GM23338 (cell line): ENCODE measurements around the gene POLR1C. TPM values are rescaled to one million over a fixed set of nuclear protein-coding genes. Genes with fewer than 3 reads are reported as not detected.

Source experiments
- ATAC-seq: fragments of 200-7000 bp; cut with Tn5 transposase; 3 replicates; pipeline ENCODE4 v1.9.1; 2020
- DNase-seq: peaks from one replicate; pipeline ENCODE4 v3.0.0-alpha.2; 2015; ENCODE audit warnings: low spot score
- H2AFZ ChIP-seq: fragments of 200-600 bp; sonication (generic); 2 replicates; pipeline ENCODE4 v1.8.0; 2016; ENCODE audit warnings: antibody characterized with exemption, mild to moderate bottlenecking, moderate library complexity
- H3F3A ChIP-seq: fragments of 200-600 bp; sonication (generic); replicated peaks from 2 replicates; pipeline ENCODE4 v1.8.0; 2017; ENCODE audit warnings: antibody characterized with exemption, mixed run types, low read depth
- H3K27ac ChIP-seq: fragments of 200-600 bp; sonication (generic); 2 replicates; pipeline ENCODE4 v1.6.1; 2016; ENCODE audit warnings: low read depth
- H3K27me3 ChIP-seq: fragments of 200-600 bp; sonication (generic); 2 replicates; pipeline ENCODE4 v1.8.0; 2016; ENCODE audit warnings: mild to moderate bottlenecking, mixed run types, moderate library complexity; ENCODE audit not compliant: insufficient read depth
- H3K36me3 ChIP-seq: fragments of 200-600 bp; sonication (generic); 2 replicates; pipeline ENCODE4 v1.8.0; 2016; ENCODE audit warnings: mild to moderate bottlenecking; ENCODE audit not compliant: insufficient read depth
- H3K4me1 ChIP-seq: fragments of 200-600 bp; sonication (generic); 2 replicates; pipeline ENCODE4 v1.8.0; 2016; ENCODE audit warnings: mild to moderate bottlenecking, moderate library complexity; ENCODE audit not compliant: insufficient read depth
- H3K4me2 ChIP-seq: fragments of 200-600 bp; sonication (generic); 2 replicates; pipeline ENCODE4 v1.7.1; 2017; ENCODE audit warnings: mixed run types
- H3K4me3 ChIP-seq: fragments of 200-600 bp; sonication (generic); 2 replicates; pipeline ENCODE4 v1.6.1; 2016; ENCODE audit warnings: mixed run types
- H3K79me2 ChIP-seq: fragments of 200-600 bp; sonication (generic); replicated peaks from 2 replicates; pipeline ENCODE4 v1.8.0; 2017; ENCODE audit warnings: mild to moderate bottlenecking; ENCODE audit not compliant: insufficient read depth
- H3K9me2 ChIP-seq: fragments of 200-600 bp; sonication (generic); 2 replicates; pipeline ENCODE4 v1.8.0; 2017; ENCODE audit not compliant: insufficient read depth
- H4K20me1 ChIP-seq: fragments of 200-600 bp; sonication (generic); replicated peaks from 2 replicates; pipeline ENCODE4 v1.8.0; 2017; ENCODE audit warnings: mild to moderate bottlenecking; ENCODE audit not compliant: insufficient read depth
- H3K27ac Mint-ChIP-seq: 2 replicates; pipeline ENCODE4 v1.8.0; 2020; ENCODE audit warnings: inconsistent platforms, mild to moderate bottlenecking, moderate library complexity, mixed read lengths
- H3K27me3 Mint-ChIP-seq: 3 replicates; pipeline ENCODE4 v1.8.0; 2022; ENCODE audit warnings: low read depth, mild to moderate bottlenecking, moderate library complexity, mixed read lengths, inconsistent platforms; ENCODE audit not compliant: insufficient read depth, poor library complexity
- H3K36me3 Mint-ChIP-seq: 3 replicates; pipeline ENCODE4 v1.8.0; 2021; ENCODE audit warnings: low read depth, mild to moderate bottlenecking, inconsistent platforms, moderate library complexity, mixed read lengths
- H3K4me1 Mint-ChIP-seq: 3 replicates; pipeline ENCODE4 v1.8.0; 2020; ENCODE audit warnings: mild to moderate bottlenecking, inconsistent platforms, mixed read lengths
- H3K4me3 Mint-ChIP-seq: 3 replicates; pipeline ENCODE4 v1.8.0; 2021; ENCODE audit warnings: moderate library complexity, mild to moderate bottlenecking, inconsistent platforms, mixed read lengths
- H3K9me3 Mint-ChIP-seq: 3 replicates; pipeline ENCODE4 v1.8.0; 2020; ENCODE audit warnings: moderate library complexity, mild to moderate bottlenecking, inconsistent platforms, mixed read lengths
- CREB1 ChIP-seq: fragments of 250-450 bp; sonication (Bioruptor Pico); IDR thresholded peaks from 2 replicates; pipeline ENCODE4 v1.5.0; 2020; ENCODE audit warnings: low read depth, mild to moderate bottlenecking, moderate library complexity
- EZH2 ChIP-seq: fragments of 200-600 bp; sonication (generic); IDR thresholded peaks from one replicate; pipeline ENCODE4 v1.8.0; 2017; ENCODE audit warnings: antibody characterized with exemption, mild to moderate bottlenecking, low read depth; ENCODE audit not compliant: unreplicated experiment
- EZH2phosphoT487 ChIP-seq: fragments of 200-600 bp; sonication (generic); IDR thresholded peaks from one replicate; pipeline ENCODE4 v1.8.1; 2018; ENCODE audit warnings: antibody characterized with exemption; ENCODE audit not compliant: unreplicated experiment
- JUNB ChIP-seq: IDR thresholded peaks from one replicate; pipeline ENCODE4 v1.6.1; 2016; ENCODE audit warnings: antibody characterized with exemption; ENCODE audit not compliant: unreplicated experiment
- NANOG ChIP-seq: IDR thresholded peaks from 2 replicates; pipeline ENCODE4 v1.6.1; 2016; ENCODE audit warnings: antibody characterized with exemption, borderline replicate concordance
- POLR2AphosphoS5 ChIP-seq: IDR thresholded peaks from 2 replicates; pipeline ENCODE4 v1.6.1; 2016; ENCODE audit warnings: antibody characterized with exemption, low read depth
- STAT1 ChIP-seq: IDR thresholded peaks from one replicate; pipeline ENCODE4 v1.6.1; 2016; ENCODE audit warnings: antibody characterized with exemption; ENCODE audit not compliant: unreplicated experiment
- ZNF114 ChIP-seq: fragments of 250-450 bp; sonication (Bioruptor Pico); IDR thresholded peaks from 2 replicates; pipeline ENCODE4 v1.5.0; 2020; ENCODE audit warnings: mild to moderate bottlenecking, moderate library complexity
- ZNF331 ChIP-seq: fragments of 250-450 bp; sonication (Bioruptor Pico); IDR thresholded peaks from 2 replicates; pipeline ENCODE4 v1.5.0; 2020; ENCODE audit warnings: low read depth, mild to moderate bottlenecking, moderate library complexity
- ZNF462 ChIP-seq: fragments of 250-450 bp; sonication (Bioruptor Pico); IDR thresholded peaks from 2 replicates; pipeline ENCODE4 v1.5.0; 2020; ENCODE audit warnings: mild to moderate bottlenecking, moderate library complexity
- polyA plus RNA-seq: library from polyadenylated mRNA; unstranded; fragments of >200 nt; fragmentation: Nextera tagmentation; extraction: Ambion mirVana; gene quantifications from 2 replicates; pipeline ENCODE4 v1.2.1, GENCODE V29; 2016
- total RNA-seq: library from RNA; depleted of rRNA; stranded (reverse); fragments of >200 nt; shearing (Covaris generic); gene quantifications from 2 replicates; pipeline ENCODE4 v1.2.3, GENCODE V29; 2014
- TF ChIP-seq, protein P1 (sequence below): IDR thresholded peaks from 2 replicates; pipeline ENCODE4 v1.6.1; 2016; ENCODE audit warnings: antibody characterized with exemption
- TF ChIP-seq, protein P2 (sequence below), 2 experiments: fragments of 200-600 bp in 1 of 2; sonication (generic) in 1 of 2; conservative IDR thresholded peaks; 2 replicates each; pipeline versions ENCODE4 v1.5.1 to v1.6.1; 2016 to 2017; ENCODE audit warnings: antibody characterized with exemption in 2 of 2, low read depth in 2 of 2, mild to moderate bottlenecking in 2 of 2, moderate library complexity in 1 of 2
- TF ChIP-seq, protein P3 (sequence below): IDR thresholded peaks from one replicate; pipeline ENCODE4 v1.6.1; 2018; ENCODE audit warnings: antibody characterized with exemption; ENCODE audit not compliant: unreplicated experiment

The POLR1C gene
- total and polyA plus RNA-seq, 2 experiments from 2014 or later: 26.6 to 47.0 TPM

GRCh38 chr6:43523284-43523683 is 6.4 kb downstream of the POLR1C start:
- Histone ChIP-seq H3K27ac (no peak overlapping the region), H3K79me2 (peaks cover 8% of the 10 kb centered on the region), H3K9me2 (no peaks in the 10 kb centered on the region), H4K20me1 (peaks cover 23% of the 10 kb centered on the region), H3K27me3 (no peaks in the 10 kb centered on the region), H3K36me3 (peaks cover 60% of the 10 kb centered on the region), H3K4me1 (peaks cover under 1% of the 10 kb centered on the region; the same call in 1 of the 2 replicates), H3K4me3 (no peak overlapping the region), H3K4me2 (no peak overlapping the region), H2AFZ (no peak overlapping the region), H3F3A (peaks cover 41% of the 10 kb centered on the region)
- no peak overlapping the region for H3K4me3 Mint-ChIP-seq
- no peaks in the 10 kb centered on the region; the same call in 2 of the 3 replicates for H3K9me3 Mint-ChIP-seq
- peaks cover 67% of the 10 kb centered on the region; the same call in 2 of the 3 replicates for H3K36me3 Mint-ChIP-seq
- H3K4me1 Mint-ChIP-seq: no peaks in the 10 kb centered on the region
- peaks cover 6% of the 10 kb centered on the region for H3K27me3 Mint-ChIP-seq
- ATAC-seq: no peak
- no peak for DNase-seq
- TF ChIP-seq EZH2 (no peak), NANOG (no peak), POLR2AphosphoS5 (no peak), EZH2phosphoT487 (no peak), JUNB (no peak), ZNF114 (CRISPR knock-in tag) (no peak), CREB1 (no peak), ZNF462 (no peak), ZNF331 (no peak), STAT1 (no peak)
- TF ChIP-seq, protein P1, sequence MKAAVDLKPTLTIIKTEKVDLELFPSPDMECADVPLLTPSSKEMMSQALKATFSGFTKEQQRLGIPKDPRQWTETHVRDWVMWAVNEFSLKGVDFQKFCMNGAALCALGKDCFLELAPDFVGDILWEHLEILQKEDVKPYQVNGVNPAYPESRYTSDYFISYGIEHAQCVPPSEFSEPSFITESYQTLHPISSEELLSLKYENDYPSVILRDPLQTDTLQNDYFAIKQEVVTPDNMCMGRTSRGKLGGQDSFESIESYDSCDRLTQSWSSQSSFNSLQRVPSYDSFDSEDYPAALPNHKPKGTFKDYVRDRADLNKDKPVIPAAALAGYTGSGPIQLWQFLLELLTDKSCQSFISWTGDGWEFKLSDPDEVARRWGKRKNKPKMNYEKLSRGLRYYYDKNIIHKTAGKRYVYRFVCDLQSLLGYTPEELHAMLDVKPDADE: no peak
- TF ChIP-seq, protein P2, sequence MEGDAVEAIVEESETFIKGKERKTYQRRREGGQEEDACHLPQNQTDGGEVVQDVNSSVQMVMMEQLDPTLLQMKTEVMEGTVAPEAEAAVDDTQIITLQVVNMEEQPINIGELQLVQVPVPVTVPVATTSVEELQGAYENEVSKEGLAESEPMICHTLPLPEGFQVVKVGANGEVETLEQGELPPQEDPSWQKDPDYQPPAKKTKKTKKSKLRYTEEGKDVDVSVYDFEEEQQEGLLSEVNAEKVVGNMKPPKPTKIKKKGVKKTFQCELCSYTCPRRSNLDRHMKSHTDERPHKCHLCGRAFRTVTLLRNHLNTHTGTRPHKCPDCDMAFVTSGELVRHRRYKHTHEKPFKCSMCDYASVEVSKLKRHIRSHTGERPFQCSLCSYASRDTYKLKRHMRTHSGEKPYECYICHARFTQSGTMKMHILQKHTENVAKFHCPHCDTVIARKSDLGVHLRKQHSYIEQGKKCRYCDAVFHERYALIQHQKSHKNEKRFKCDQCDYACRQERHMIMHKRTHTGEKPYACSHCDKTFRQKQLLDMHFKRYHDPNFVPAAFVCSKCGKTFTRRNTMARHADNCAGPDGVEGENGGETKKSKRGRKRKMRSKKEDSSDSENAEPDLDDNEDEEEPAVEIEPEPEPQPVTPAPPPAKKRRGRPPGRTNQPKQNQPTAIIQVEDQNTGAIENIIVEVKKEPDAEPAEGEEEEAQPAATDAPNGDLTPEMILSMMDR (conservative IDR thresholded peaks at IDR 0.05; ENCODE audit: low read depth in 2 of 2): no peak
- TF ChIP-seq, protein P3, sequence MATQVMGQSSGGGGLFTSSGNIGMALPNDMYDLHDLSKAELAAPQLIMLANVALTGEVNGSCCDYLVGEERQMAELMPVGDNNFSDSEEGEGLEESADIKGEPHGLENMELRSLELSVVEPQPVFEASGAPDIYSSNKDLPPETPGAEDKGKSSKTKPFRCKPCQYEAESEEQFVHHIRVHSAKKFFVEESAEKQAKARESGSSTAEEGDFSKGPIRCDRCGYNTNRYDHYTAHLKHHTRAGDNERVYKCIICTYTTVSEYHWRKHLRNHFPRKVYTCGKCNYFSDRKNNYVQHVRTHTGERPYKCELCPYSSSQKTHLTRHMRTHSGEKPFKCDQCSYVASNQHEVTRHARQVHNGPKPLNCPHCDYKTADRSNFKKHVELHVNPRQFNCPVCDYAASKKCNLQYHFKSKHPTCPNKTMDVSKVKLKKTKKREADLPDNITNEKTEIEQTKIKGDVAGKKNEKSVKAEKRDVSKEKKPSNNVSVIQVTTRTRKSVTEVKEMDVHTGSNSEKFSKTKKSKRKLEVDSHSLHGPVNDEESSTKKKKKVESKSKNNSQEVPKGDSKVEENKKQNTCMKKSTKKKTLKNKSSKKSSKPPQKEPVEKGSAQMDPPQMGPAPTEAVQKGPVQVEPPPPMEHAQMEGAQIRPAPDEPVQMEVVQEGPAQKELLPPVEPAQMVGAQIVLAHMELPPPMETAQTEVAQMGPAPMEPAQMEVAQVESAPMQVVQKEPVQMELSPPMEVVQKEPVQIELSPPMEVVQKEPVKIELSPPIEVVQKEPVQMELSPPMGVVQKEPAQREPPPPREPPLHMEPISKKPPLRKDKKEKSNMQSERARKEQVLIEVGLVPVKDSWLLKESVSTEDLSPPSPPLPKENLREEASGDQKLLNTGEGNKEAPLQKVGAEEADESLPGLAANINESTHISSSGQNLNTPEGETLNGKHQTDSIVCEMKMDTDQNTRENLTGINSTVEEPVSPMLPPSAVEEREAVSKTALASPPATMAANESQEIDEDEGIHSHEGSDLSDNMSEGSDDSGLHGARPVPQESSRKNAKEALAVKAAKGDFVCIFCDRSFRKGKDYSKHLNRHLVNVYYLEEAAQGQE: no peak
- H3K27ac Mint-ChIP-seq: no peak overlapping the region
